SK-N-MC (cell line): ENCODE measurements around the gene SNPH.

ENCODE experiments used
- EZH2 ChIP-seq: fragments of 200-600 bp; sonication (generic); IDR thresholded peaks from one replicate; pipeline ENCODE4 v1.6.1; 2017; ENCODE audit warnings: antibody characterized with exemption
- FOXP2 ChIP-seq: optimal IDR thresholded peaks from 2 replicates; pipeline ENCODE3; 2011; ENCODE audit warnings: mild to moderate bottlenecking, moderate library complexity; ENCODE audit not compliant: insufficient read depth; ENCODE audit errors: extremely low read length, control extremely low read depth
- POLR2AphosphoS5 ChIP-seq: IDR thresholded peaks from 2 replicates; pipeline ENCODE4 v1.6.1; 2012; ENCODE audit warnings: mild to moderate bottlenecking, low read depth, low read length, borderline replicate concordance

DNA sequence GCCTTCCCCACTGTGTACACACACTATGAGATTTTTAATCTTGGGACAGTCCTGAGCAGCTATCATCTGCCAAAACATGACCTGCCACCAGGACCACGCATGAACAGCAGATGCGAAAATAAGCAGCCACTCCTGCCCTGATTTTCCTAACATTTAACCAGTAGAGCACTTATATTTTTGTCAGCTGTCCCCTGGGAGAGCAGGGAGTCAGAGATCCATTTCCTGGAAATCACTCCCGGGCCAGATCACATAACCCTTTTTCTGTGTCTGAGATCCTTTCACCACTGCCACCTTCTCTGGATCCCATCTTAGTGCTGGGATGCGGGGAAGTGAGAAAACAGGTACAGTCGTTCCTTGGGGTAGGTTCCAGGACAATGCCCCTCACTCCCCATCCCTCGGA is 57.2 kb downstream of the SNPH start:
- TF ChIP-seq EZH2 = no peak
- TF ChIP-seq FOXP2 = no peak
- TF ChIP-seq POLR2AphosphoS5 = no peak
